Measurements from ENCODE around the gene BCL7B. TPM values are rescaled to one million over a fixed set of nuclear protein-coding genes. Genes with fewer than 3 reads are reported as not detected.
"Not testable (repeated sequence)": the region's sequence is repeated elsewhere in the genome, so short reads cannot be mapped to it uniquely, and the experiment has no call there.

BCL7B gene
- total RNA-seq, 2 donors from 2014 or later, result 108 to 128 TPM

GRCh38 chr7:73557108-73557396, 438 bp downstream of the BCL7B start:
- Histone ChIP-seq H3K4me1 (peaks cover 0 to 41% of the 10 kb centered on the region in 2 donors), H3K4me3 (peak overlapping the region; percentile 75 to 94), H3K36me3 (peaks cover 12% of the 10 kb centered on the region), H3K9me3 (no peaks in the 10 kb centered on the region), H3K27me3 (no peaks in the 10 kb centered on the region), H3K27ac (peak overlapping the region; percentile 98 to 99)
- TF ChIP-seq CTCF (IDR thresholded peaks at IDR 0.05), result no peak
- DNase-seq (ENCODE audit: low spot score), result peak; percentile 96

GRCh38 chr7:73556208-73557107, 1.0 kb downstream of the BCL7B start:
- Histone ChIP-seq H3K9me3 (no peaks in the 10 kb centered on the region), H3K4me3 (peak overlapping the region; percentile 75 to 94), H3K36me3 (peaks cover 18% of the 10 kb centered on the region), H3K4me1 (peaks cover 0 to 41% of the 10 kb centered on the region in 2 donors), H3K27ac (peak overlapping the region; percentile 98 to 99), H3K27me3 (no peaks in the 10 kb centered on the region)
- TF ChIP-seq CTCF (IDR thresholded peaks at IDR 0.05), result no peak
- no peak for DNase-seq (ENCODE audit: low spot score)

GRCh38 chr7:73555411-73555982, 2.0 kb downstream of the BCL7B start:
- peak overlapping the region; percentile 75 to 94 for H3K4me3 ChIP-seq
- H3K36me3 ChIP-seq, result peaks cover 25% of the 10 kb centered on the region
- peak overlapping the region; percentile 98 to 99 for H3K27ac ChIP-seq
- DNase-seq (ENCODE audit: low spot score), result no peak
- TF ChIP-seq CTCF (IDR thresholded peaks at IDR 0.05), result no peak
- H3K4me1 ChIP-seq, result peaks cover 0 to 41% of the 10 kb centered on the region in 2 donors
- H3K9me3 ChIP-seq, result no peaks in the 10 kb centered on the region
- no peaks in the 10 kb centered on the region for H3K27me3 ChIP-seq

GRCh38 chr7:73550093-73550492, 7.4 kb downstream of the BCL7B start:
- not testable (repeated sequence) for H3K4me3 ChIP-seq; H3K27me3 ChIP-seq; H3K27ac ChIP-seq; DNase-seq (ENCODE audit: low spot score); H3K9me3 ChIP-seq
- Histone ChIP-seq H3K36me3 (peaks cover 35% of the 10 kb centered on the region), H3K4me1 (peaks cover 0 to 25% of the 10 kb centered on the region in 2 donors)

GRCh38 chr7:73549176-73549575, 8.3 kb downstream of the BCL7B start:
- Histone ChIP-seq H3K4me1 (peaks cover 0 to 18% of the 10 kb centered on the region in 2 donors), H3K27me3 (no peaks in the 10 kb centered on the region), H3K9me3 (no peaks in the 10 kb centered on the region), H3K27ac (peak overlapping the region in 1 of 2 donors; percentile 16), H3K36me3 (peaks cover 33% of the 10 kb centered on the region), H3K4me3 (no peak overlapping the region)
- no peak for DNase-seq (ENCODE audit: low spot score)
- no peak for TF ChIP-seq CTCF (IDR thresholded peaks at IDR 0.05)

GRCh38 chr7:73547841-73548240, 9.6 kb downstream of the BCL7B start:
- Histone ChIP-seq H3K36me3 (peaks cover 31% of the 10 kb centered on the region), H3K4me1 (peaks cover 0 to 16% of the 10 kb centered on the region in 2 donors), H3K27ac (no peak overlapping the region)

More at GRCh38 chr7:73547841-73548240, 9.6 kb downstream of the BCL7B start:
- Histone ChIP-seq H3K4me3 (no peak overlapping the region), H3K9me3 (no peaks in the 10 kb centered on the region), H3K27me3 (no peaks in the 10 kb centered on the region)
- no peak for DNase-seq (ENCODE audit: low spot score)
- TF ChIP-seq CTCF (IDR thresholded peaks at IDR 0.05), result no peak

All from right atrium auricular region (tissue), 2 donors.